Pancreas (tissue), 10 donors: ENCODE data around the gene UNC119. TPM values are rescaled to one million over a fixed set of nuclear protein-coding genes. Genes with fewer than 3 reads are reported as not detected.
A peak's percentile ranks its signal among the peaks of the same experiment; 100 is the strongest.

Experiments
- ATAC-seq, 4 donors: fragments of 200-7000 bp; cut with Tn5 transposase; one replicate each; pipeline versions ENCODE4 v1.8.0 to v1.9.1; 2020; ENCODE audit warnings: mild to moderate bottlenecking in 4 of 4, moderate library complexity in 4 of 4
- DNase-seq, 6 donors: peaks; one replicate each; pipeline ENCODE4 v3.0.0-alpha.2; 2020
- FAIRE-seq: peaks from 2 replicates; lab custom pipeline; 2012; peaks lifted over from hg19 to GRCh38; lab: Jason Lieb, UNC
- H3K27ac ChIP-seq, 4 donors: fragments of 200-600 bp; sonication (generic); 1 replicate in 3 of 4; 2 replicates in 1 of 4; pipeline versions ENCODE4 v1.5.0 to v1.8.0; 2020
- H3K27me3 ChIP-seq, 4 donors: fragments of 200-600 bp; one replicate each; pipeline ENCODE4 v1.8.0; 2021
- H3K36me3 ChIP-seq, 3 donors: fragments of 200-600 bp; sonication (generic) in 1 of 3; one replicate each; pipeline versions ENCODE4 v1.5.0 to v1.8.0; 2020 to 2021
- H3K4me1 ChIP-seq, 3 donors: fragments of 200-600 bp; one replicate each; pipeline ENCODE4 v1.8.0; 2021
- H3K4me3 ChIP-seq, 4 donors: fragments of 200-600 bp; sonication (generic) in 2 of 4; one replicate each; pipeline versions ENCODE4 v1.5.0 to v1.8.0; 2020 to 2021
- H3K9me3 ChIP-seq, 4 donors: fragments of 200-600 bp; one replicate each; pipeline ENCODE4 v1.8.0; 2021
- CTCF ChIP-seq, 4 donors: fragments of 200-600 bp; sonication (generic) in 3 of 4; IDR thresholded peaks; one replicate each; pipeline versions ENCODE4 v1.5.0 to v1.8.0; 2021; ENCODE audit warnings: antibody characterized with exemption in 4 of 4
- WGBS, 2 donors: extraction: QIAGEN DNeasy Blood & Tissue Kit; methylation state at CpG; one replicate each; pipeline ENCODE4 v1.1.7; 2013; 5-methylcytosine and 5-hydroxymethylcytosine counted together
- intact Hi-C, 3 donors: fragments of 100-400 bp; cut with DNase I; formaldehyde crosslinking; loops; one replicate each; pipeline versions ENCODE4 v1.11.1 to v1.14.2; 2022
- polyA plus RNA-seq, 2 donors: library from polyadenylated mRNA; stranded (reverse); fragments of 200-250 nt; gene quantifications; one replicate each; pipeline ENCODE4 v1.2.3, GENCODE V29; 2013
- total RNA-seq, 6 donors: library from RNA; stranded (reverse); fragmentation: NEBNext Ultra II Directional in 4 of 6; extraction: Animal tissue kit (Norgen Biotek cat#: 25700) in 4 of 6; gene quantifications; one replicate each; pipeline versions ENCODE4 v1.2.1 to v1.2.4, GENCODE V29; 2021 to 2023
- donor health status: healthy with polysubstance abuse.
- donor health status: DM: no; HTN: no; CAD: no; lungs with moderate emphysema.
- donor health status: DM: no; HTN: no; CAD: no.
- donor health status: control.
- donor health status: control.
- donor health status: Bipolar disorder and iron deficiency.
- donor health status: DM: yes; HTN: yes; CAD: no.
- donor health status: DM: no; HTN: no; CAD: no.
- donor health status: DM: no; HTN: no; CAD: no.
- donor health status: DM: yes; HTN: yes; CAD: no.

UNC119 gene
- total and polyA plus RNA-seq, 8 donors, result 9.3 to 31.1 (median 12.2) TPM

GRCh38 chr17:28538296-28538895, 14.0 kb downstream of the UNC119 start:
- ATAC-seq (no peak), FAIRE-seq (no peak), DNase-seq (no peak)
- intact Hi-C loops, result loop anchor here in 1 of 3 donors (2.0 kb wide), 1 partner anchor 44 kb away; no protein-coding TSS in a partner anchor
- Histone ChIP-seq H3K4me1 (no peaks in the 10 kb centered on the region), H3K27me3 (no peaks in the 10 kb centered on the region), H3K9me3 (no peaks in the 10 kb centered on the region), H3K4me3 (no peak overlapping the region), H3K36me3 (no peaks in the 10 kb centered on the region), H3K27ac (no peak overlapping the region)
- TF ChIP-seq CTCF (IDR thresholded peaks at IDR 0.05), result no peak
- 84 to 89% methylated on average over 14 of the region's 14 CpGs for WGBS, 2 donors

- FAIRE-seq (no peak), ATAC-seq (no peak), DNase-seq (no peak)
- no peaks in the 10 kb centered on the region for H3K27me3 ChIP-seq
- H3K9me3 ChIP-seq, result no peaks in the 10 kb centered on the region
- intact Hi-C loops, result no loop called here
- H3K36me3 ChIP-seq, result no peaks in the 10 kb centered on the region
- H3K4me1 ChIP-seq, result no peaks in the 10 kb centered on the region
- WGBS, 2 donors, result 40 to 53% methylated on average over 12 of the region's 12 CpGs
- TF ChIP-seq CTCF (IDR thresholded peaks at IDR 0.05), result no peak
- no peak overlapping the region for H3K27ac ChIP-seq
- no peak overlapping the region for H3K4me3 ChIP-seq
Measured at GRCh38 chr17:28537219-28537610, 15.2 kb downstream of the UNC119 start.

GRCh38 chr17:28536532-28537218, 15.7 kb downstream of the UNC119 start:
- no peaks in the 10 kb centered on the region for H3K27me3 ChIP-seq
- no peak for TF ChIP-seq CTCF (IDR thresholded peaks at IDR 0.05)
- no peaks in the 10 kb centered on the region for H3K36me3 ChIP-seq
- WGBS, 2 donors, result 45 to 50% methylated on average over 9 of the region's 9 CpGs
- H3K27ac ChIP-seq, result no peak overlapping the region
- ATAC-seq, result no peak
- H3K4me1 ChIP-seq, result no peaks in the 10 kb centered on the region
- H3K4me3 ChIP-seq, result no peak overlapping the region
- no peak for DNase-seq
- no peaks in the 10 kb centered on the region for H3K9me3 ChIP-seq
- FAIRE-seq, result no peak
- intact Hi-C loops, result no loop called here

- Histone ChIP-seq H3K9me3 (no peaks in the 10 kb centered on the region), H3K4me3 (no peak overlapping the region), H3K36me3 (no peaks in the 10 kb centered on the region), H3K27ac (no peak overlapping the region), H3K27me3 (no peaks in the 10 kb centered on the region), H3K4me1 (no peaks in the 10 kb centered on the region)
- intact Hi-C loops, result no loop called here
- WGBS, 2 donors, result 75 to 81% methylated on average over 11 of the region's 11 CpGs
- TF ChIP-seq CTCF (IDR thresholded peaks at IDR 0.05), result no peak
- ATAC-seq (no peak), FAIRE-seq (no peak), DNase-seq (peak in 1 of 6 donors; percentile 50)
Measured at GRCh38 chr17:28534740-28535375, 17.6 kb downstream of the UNC119 start.
